Kidney glomerular epithelial cell (primary cell): ENCODE data around the gene C4orf50.

ENCODE experiments used
- DNase-seq: peaks from one replicate; lab custom pipeline; 2025; lab: John Stamatoyannopoulos, UW

The C4orf50 gene

DNA sequence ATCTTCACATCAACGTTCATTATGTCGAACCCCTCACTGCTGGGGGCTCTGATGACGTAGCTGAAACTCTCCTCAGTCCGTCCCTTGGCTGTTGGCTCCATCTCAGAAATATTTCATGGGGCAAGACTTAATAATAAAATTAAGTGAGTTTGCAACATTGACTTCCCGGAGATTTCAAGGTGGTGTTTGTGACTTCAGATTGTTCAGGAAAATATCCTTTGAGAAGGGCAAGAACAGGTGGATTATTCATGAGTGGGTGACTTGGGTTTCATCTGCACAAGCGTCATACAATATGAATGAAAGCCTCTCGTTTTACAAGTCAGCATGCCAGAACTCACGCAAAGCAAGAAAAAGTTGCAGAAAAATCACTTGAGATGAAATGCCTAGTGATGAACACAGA lies at the start of gene C4orf50:
Gene C4orf50, minus strand, starts transcription at position 101 of the 400 bp plus-strand sequence.
- DNase-seq = no peak

DNA sequence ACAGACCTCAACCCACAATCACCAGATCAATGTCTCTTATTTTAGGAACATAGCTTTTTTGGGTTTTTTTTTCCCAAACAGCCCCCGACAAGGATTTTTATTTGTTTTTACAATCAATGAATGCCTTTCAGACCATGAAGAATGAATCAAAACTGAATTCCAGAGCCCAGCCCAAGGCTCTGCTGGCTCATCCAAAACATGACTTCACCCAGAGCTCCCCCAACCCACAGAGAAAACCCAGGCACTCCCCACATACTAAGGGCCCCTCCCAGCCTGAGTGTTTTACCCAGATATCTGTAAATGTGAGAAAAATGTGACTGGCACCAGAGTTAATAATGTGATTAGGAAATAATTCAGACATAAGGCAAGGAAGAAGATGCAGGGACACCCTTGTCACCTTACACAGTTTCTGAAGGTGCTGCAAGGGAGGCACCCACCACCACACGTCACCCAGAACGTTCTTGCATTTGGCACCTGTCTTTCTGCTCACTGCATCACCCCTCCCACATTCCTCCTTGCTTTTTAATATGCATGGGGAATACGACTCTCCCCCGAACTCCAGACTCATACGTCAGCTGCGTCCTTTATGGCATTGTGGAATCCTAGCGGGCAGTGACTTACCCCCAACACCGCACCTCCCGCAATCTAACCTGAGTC lies 47.8 kb upstream of the C4orf50 start:
- DNase-seq = no peak

GRCh38 chr4:6065166-6065565 lies 46.9 kb upstream of the C4orf50 start:
- DNase-seq = no peak

DNA sequence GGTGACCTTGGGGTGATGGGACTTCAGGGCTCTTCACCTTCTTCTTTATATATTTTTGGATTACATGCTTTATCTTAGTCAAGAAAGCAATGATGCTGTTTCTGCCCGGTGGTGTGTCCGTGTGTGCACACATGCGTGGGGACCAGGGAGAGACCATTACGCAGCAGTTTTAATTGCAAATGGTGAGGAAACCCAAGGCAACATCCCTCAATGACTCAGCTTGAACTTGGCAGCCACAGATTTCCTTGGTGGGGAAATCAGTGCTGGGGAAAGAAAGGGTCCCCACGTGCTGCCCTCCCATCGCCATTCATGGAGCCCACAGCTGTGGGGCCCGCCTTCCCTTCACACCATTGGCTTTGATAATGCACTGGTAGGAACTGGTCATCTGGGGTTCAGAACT lies 46.2 kb upstream of the C4orf50 start:
- no peak for DNase-seq

- DNase-seq = no peak
Observed at GRCh38 chr4:6063684-6064083, 45.5 kb upstream of the C4orf50 start.

DNA sequence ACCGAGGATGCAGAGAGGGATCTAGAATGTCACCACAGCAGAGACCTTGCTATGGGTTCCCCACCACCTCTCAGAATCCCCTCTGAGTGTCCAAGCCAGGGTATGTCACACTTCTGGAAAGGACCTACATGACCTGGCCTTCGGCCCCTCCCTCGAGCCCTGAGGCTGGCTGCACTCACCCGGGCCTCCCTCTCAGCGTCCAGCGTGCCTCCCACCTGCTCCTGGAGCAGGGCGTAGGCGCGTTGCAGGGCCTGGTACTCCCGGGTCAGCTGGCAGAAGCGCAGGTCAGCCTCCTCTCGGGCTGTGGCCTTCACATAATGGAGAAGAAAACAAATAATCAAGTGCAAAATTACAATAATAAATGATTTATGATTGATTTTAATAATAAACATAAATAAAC lies 43.9 kb upstream of the C4orf50 start:
- no peak for DNase-seq

DNA sequence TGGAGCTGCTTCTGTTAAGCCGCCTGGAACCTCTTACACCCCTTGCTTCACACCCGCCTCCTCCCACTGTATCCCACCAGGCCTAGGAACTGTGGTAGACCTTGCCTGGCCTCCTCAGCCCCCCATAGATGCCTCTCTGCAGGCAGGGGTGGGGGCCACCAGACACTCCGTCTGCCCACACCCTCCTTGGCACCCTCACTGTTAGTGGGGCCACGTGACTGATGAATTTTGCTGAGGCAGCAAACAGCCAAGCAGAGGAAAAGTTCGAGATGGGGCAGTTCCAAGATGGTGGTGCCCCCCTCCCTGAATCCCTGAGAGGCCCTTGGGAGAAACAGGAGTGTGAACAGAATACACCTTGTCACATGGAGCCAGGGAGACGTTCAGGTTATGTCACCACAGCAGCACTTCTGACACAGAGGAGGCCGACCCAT lies 41.2 kb upstream of the C4orf50 start:
- DNase-seq = no peak

DNA sequence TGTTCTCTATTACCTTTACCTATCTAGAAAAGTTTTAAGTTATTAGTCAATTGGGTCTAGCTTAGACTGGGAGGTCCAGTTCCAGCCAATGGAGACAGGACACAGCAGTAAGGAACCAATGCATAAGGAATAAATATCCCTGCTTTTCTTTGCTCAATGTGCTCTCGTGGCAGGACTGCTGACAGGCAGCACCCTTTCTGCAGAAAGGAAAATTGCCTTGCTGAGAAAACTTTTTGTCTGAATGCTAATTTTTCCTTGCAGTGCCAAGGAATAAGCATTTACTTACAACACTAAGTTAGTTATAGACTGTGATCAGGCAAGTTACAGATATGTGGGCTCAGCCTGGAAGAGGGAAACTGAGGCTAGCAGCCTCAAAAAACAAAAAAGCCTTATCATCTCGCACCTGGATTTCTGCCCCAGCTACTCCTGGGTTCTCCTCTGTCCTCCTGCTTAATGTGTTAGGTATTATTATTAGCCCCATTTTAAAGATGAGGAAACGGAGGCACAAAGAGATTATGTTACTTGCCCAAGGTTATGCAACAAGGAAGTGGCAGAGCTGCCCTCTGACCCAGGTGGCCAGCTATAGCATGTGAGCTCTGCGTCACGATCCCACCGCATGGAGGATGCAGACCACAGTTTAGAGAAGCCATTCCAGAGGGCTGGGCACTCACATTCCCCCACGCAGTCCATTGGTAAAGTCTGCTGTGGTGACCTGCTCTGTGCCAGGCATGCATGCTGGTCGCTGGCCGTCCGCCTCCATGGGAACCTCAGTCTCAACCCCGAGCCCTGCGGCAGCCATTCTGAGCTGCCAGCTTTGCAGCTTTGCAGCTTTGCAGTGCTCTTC lies 40.5 kb upstream of the C4orf50 start:
- no peak for DNase-seq

- DNase-seq = no peak
Observed at GRCh38 chr4:6056976-6057766, 38.9 kb upstream of the C4orf50 start.

DNA sequence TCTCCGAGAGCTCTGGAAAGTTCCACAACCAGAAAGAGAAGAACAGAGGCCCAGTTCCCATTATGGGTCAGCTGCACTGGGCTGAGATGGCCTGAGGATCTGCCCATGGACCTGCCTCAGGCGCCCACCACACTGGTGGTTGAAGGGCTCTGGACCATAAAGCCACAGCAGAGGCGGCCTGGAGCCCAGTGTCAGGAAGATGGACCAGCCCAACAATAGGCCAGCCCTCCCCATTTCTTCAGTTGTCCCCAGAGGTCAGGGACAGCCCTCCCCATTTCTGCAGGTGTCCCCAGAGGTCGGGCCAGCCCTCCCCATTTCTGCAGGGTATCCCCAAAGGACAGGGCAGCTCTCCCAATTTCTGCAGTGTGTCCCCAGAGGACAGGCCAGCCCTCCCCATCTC lies 37.2 kb upstream of the C4orf50 start:
- no peak for DNase-seq

- no peak for DNase-seq
Observed at GRCh38 chr4:6055030-6055429, 36.8 kb upstream of the C4orf50 start.

DNA sequence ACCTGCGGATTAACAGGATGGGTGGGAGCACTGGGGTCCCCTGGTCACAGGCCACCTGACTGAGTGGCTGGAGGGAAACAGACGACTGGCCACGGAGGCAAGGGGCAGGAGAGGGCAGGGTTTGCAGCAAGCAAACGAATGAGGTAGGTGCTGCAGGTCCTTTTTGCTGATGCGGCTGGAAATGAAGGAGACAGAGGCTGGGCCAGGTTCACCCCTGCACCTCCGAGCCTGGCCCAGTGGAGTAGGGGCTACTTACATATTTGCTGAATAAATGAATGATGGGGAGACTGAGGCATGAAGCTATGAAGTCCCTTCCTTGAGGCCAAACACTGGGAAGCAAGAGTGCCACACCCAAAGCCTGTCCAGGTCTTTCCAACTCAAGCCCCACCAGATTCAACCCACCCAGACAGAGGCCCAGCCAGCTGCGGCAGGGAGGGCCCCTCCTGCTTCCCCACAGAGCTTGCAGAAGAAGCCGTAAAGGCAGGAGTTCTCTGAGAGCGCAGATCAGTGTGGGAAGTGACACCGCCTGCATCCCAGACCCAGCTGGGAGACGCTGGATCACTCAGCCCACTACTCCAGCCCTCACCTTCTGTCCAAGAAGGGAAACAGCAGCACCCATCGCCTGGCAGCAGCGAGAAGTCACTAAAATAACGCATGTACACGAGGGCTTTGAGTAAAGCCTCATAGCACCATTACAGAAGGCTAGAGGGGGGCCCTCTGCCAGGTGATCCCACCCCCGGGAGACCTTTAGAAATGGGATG lies 36.1 kb upstream of the C4orf50 start:
- DNase-seq = no peak

DNA sequence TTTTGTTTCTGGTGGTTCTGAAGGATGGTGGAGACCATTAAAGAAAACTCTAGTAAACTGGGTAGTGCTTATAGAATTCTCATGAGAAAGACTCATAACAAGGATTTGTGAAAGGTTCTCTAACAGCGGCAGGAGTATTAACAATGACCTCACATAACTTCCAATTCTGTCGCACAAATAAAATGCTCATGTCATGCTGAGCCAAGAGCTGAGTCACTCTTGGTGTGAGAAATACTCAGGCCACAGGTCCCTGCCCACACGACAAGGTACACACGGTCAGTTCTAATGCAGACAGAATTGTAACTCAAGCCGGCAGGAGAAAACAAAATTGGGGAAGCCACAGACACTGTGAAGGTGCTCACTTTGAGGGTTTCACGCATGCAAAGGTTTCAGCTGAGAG lies 34.4 kb upstream of the C4orf50 start:
- DNase-seq = no peak

- no peak for DNase-seq
Observed at GRCh38 chr4:6050551-6050950, 32.3 kb upstream of the C4orf50 start.

DNA sequence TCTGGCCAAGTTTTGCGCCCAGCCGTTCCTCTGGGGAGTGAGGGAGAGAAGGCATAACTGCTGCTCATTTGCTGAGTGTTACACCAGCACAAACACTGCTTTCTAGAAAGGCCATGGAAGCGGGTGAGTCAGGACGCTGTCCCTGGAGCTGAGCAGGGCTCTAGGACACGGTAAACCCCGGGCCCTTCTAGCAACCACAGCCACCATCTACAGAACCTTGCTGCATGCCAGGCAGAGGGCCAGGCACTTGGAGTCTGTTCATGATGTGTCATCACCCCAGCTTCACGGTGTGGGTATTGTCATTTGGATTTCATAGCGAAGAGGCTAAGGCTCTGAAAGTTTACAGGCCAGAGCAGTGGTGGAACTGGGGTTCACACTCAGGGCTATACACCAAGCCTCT lies 31.8 kb upstream of the C4orf50 start:
- no peak for DNase-seq

GRCh38 chr4:6049278-6049677 lies 31.0 kb upstream of the C4orf50 start:
- DNase-seq = no peak

DNA sequence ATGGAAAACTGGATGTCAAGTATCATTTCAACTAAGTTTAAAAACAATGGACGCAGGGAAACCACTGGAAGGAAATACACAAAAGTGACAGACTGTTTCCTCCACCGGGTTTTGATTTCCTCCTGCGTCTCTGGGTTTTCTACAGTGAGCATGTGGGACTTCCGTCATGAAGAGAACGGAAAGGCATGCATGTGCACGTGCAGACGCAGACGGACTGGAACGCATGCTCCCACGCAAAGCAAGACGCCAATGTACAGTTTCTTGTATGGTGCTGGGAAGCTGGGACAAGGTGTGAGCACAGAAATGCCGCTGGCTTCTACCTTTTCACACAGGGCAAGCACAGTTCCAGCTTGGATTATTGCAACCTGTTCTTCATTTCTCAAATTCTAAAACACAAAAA lies 30.3 kb upstream of the C4orf50 start:
- DNase-seq = no peak

DNA sequence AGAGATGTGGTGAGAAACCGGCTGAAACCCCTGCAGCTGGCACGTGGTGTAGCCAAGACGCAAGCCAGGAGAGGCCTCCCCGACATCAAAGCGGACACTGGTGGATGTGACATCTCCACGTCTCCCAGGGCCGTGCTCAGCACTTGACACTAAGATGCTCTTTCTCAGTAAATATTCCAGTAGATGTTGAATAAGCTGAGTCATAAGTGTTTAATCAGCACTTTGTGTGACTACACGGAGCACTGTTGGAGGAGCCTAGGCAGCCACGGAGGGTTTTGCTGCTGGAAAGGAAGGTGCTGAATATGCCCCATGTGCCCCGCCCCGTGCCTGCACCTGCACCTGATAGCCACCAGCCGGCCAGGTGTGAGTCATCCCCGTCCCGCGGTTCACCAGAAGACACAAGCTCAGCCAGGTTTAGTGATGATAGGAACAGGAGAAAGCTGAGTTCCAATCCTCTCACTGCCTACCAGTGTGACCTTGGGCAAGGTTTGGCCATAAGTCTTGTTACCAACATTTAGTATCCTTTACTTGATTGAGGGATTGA lies 29.0 kb upstream of the C4orf50 start:
- DNase-seq = no peak

GRCh38 chr4:6046526-6047129 lies 28.4 kb upstream of the C4orf50 start:
- no peak for DNase-seq

DNA sequence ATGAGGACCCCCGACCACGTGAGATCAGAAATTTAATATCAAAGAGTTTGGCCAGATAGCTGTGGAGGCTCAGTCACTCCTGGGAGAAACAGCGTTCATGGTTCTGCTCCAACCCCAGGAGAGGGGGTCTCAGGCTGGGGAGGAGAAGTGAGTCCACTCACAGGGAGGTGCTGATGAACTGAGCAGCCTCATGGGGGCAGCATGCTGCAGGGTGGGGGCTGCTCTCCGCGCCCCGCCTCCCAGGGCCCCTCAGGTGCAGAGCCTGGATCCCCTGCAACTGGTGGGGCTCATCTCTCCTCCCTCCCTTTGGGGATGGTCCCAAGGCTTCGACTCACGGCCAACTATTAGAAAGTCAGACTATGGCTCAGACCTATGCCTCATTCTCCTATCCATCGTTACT lies 26.6 kb upstream of the C4orf50 start:
- no peak for DNase-seq

GRCh38 chr4:6044276-6044675 lies 26.0 kb upstream of the C4orf50 start:
- no peak for DNase-seq
